HepG2 (cell line): Measurements from ENCODE around the gene ARHGEF26. TPM values are rescaled to one million over a fixed set of nuclear protein-coding genes. Genes with fewer than 3 reads are reported as not detected.

Source experiments
- ATAC-seq: fragments of 200-7000 bp; cut with Tn5 transposase; 3 replicates; pipeline ENCODE4 v1.9.1; 2020; ENCODE audit warnings: mild to moderate bottlenecking, moderate library complexity
- BruUV-seq: library from RNA; stranded (reverse); fragments of 400-500 nt; replicated peaks from 2 replicates; lab custom pipeline; 2021; lab: Mats Ljungman, UMichigan
- CTCF ChIA-PET: fragments of 300-600 bp; formaldehyde crosslinking; extraction: SDS; loops from one replicate; lab custom pipeline; 2021; ENCODE audit warnings: low total read pairs, inconsistent platforms, low intra/inter-chr PET ratio; lab: Yijun Ruan, JAX
- POLR2A ChIA-PET: fragments of 350-600 bp; sonication (Branson Sonifier 250); formaldehyde crosslinking; loops from one replicate; lab custom pipeline; 2020; ENCODE audit warnings: antibody characterized with exemption, inconsistent platforms; lab: Yijun Ruan, JAX
- DNase-seq: peaks from one replicate; pipeline ENCODE4 v3.0.0-alpha.2; 2015; ENCODE audit warnings: low spot score
- FAIRE-seq: peaks from 3 replicates; lab custom pipeline; 2011; peaks lifted over from hg19 to GRCh38; lab: Jason Lieb, UNC
- H2AFZ ChIP-seq: one replicate; pipeline ENCODE4 v1.6.1; 2011; ENCODE audit warnings: low read length, inconsistent platforms
- H3K27ac ChIP-seq: fragments of 300-600 bp; 3 replicates; pipeline ENCODE4 v1.8.0; 2011; ENCODE audit warnings: mixed run types, mild to moderate bottlenecking, mixed read lengths, low read length, inconsistent platforms; ENCODE audit not compliant: insufficient read depth; ENCODE audit errors: extremely low read length
- H3K27me3 ChIP-seq, 2 experiments: fragments of 200-600 bp in 1 of 2; 2 replicates in 1 of 2; 3 replicates in 1 of 2; pipeline versions ENCODE4 v1.6.0 to v1.8.0; 2011; ENCODE audit warnings: low read length in 2 of 2, mild to moderate bottlenecking in 2 of 2, moderate library complexity in 2 of 2, inconsistent platforms in 1 of 2; ENCODE audit not compliant: insufficient read depth in 2 of 2, control insufficient read depth in 1 of 2
- H3K36me3 ChIP-seq, 2 experiments: fragments of 200-600 bp in 1 of 2; replicated peaks in 1 of 2; 2 replicates in 1 of 2; 3 replicates in 1 of 2; pipeline versions ENCODE4 v1.5.1 to v1.8.0; 2011; ENCODE audit warnings: low read length in 2 of 2, inconsistent platforms in 1 of 2; ENCODE audit not compliant: insufficient read depth in 2 of 2, control insufficient read depth in 1 of 2
- H3K4me1 ChIP-seq: 2 replicates; pipeline ENCODE4 v1.5.1; 2012; ENCODE audit warnings: low read length, inconsistent platforms; ENCODE audit not compliant: insufficient read depth
- H3K4me2 ChIP-seq: 2 replicates; pipeline ENCODE4 v1.6.0; 2011; ENCODE audit warnings: low read depth, low read length, inconsistent platforms
- H3K4me3 ChIP-seq, 3 experiments: fragments of 200-600 bp in 1 of 3; sonication (generic), shearing (Covaris generic) in 1 of 3; replicated peaks in 1 of 3; 2 replicates each; pipeline ENCODE4 v1.5.1; 2011 to 2016; ENCODE audit warnings: low read length in 3 of 3, inconsistent platforms in 2 of 3, low read depth in 2 of 3, mild to moderate bottlenecking in 2 of 3, control low read depth in 1 of 3, mixed read lengths in 1 of 3; ENCODE audit not compliant: insufficient read depth in 1 of 3
- H3K79me2 ChIP-seq: one replicate; pipeline ENCODE4 v1.6.1; 2011; ENCODE audit warnings: low read length, inconsistent platforms; ENCODE audit not compliant: insufficient read depth
- H3K9ac ChIP-seq: 2 replicates; pipeline ENCODE4 v1.6.0; 2011; ENCODE audit warnings: mild to moderate bottlenecking, low read depth, low read length, inconsistent platforms; ENCODE audit not compliant: insufficient read depth
- H3K9me3 ChIP-seq: 2 replicates; pipeline ENCODE4 v1.5.1; 2012; ENCODE audit warnings: mild to moderate bottlenecking, low read length
- H4K20me1 ChIP-seq: 2 replicates; pipeline ENCODE4 v1.6.0; 2011; ENCODE audit warnings: inconsistent platforms, mild to moderate bottlenecking, low read length, moderate library complexity; ENCODE audit not compliant: insufficient read depth
- PAF1 ChIP-seq: IDR thresholded peaks from 2 replicates; pipeline ENCODE4 v1.6.1; 2016; ENCODE audit warnings: missing genetic modification reagents, missing compliant biosample characterization
- PRMT3 ChIP-seq: sonication (generic); formaldehyde crosslinking; IDR thresholded peaks from 2 replicates; pipeline ENCODE4 v1.8.1; 2022; ENCODE audit warnings: low read depth, mild to moderate bottlenecking, moderate library complexity, missing genetic modification reagents, borderline replicate concordance
- ZFP82 ChIP-seq: sonication (generic); formaldehyde crosslinking; IDR thresholded peaks from 2 replicates; pipeline ENCODE4 v1.5.1; 2020; ENCODE audit warnings: mild to moderate bottlenecking, missing genetic modification reagents, borderline replicate concordance
- ZNF460 ChIP-seq: sonication (generic); formaldehyde crosslinking; IDR thresholded peaks from 2 replicates; pipeline ENCODE4 v1.5.1; 2020; ENCODE audit warnings: missing genetic modification reagents, mild to moderate bottlenecking, borderline replicate concordance
- ZNF766 ChIP-seq: sonication (generic); formaldehyde crosslinking; IDR thresholded peaks from 2 replicates; pipeline ENCODE4 v1.5.0; 2020; ENCODE audit warnings: missing genetic modification reagents, borderline replicate concordance
- ZSCAN21 ChIP-seq: sonication (generic); formaldehyde crosslinking; IDR thresholded peaks from 2 replicates; pipeline ENCODE4 v1.8.0; 2022; ENCODE audit warnings: mild to moderate bottlenecking, missing genetic modification reagents, moderate library complexity, borderline replicate concordance
- WGBS: methylation state at CpG from one replicate; pipeline ENCODE4 v1.1.6; 2017; ENCODE audit warnings: low lambda C conversion rate; 5-methylcytosine and 5-hydroxymethylcytosine counted together
- in situ Hi-C: cut with HindIII; loops from 2 replicates; pipeline ENCODE4 v1.10.0; 2017; ENCODE audit warnings: low pct_unique_long_range_greater_than_20kb; ENCODE audit not compliant: extremely low pct_ligation_motif_present
- intact Hi-C: fragments of 100-400 bp; cut with micrococcal nuclease; formaldehyde crosslinking; loops from one replicate; pipeline ENCODE4 v1.10.0; 2022; ENCODE audit not compliant: unreplicated experiment
- polyA plus RNA-seq, 8 experiments: library from polyadenylated mRNA; depleted of rRNA in 3 of 8; stranded (reverse) in 7 of 8; unstranded in 1 of 8; fragments of >200 nt; fragmentation: Illumina TruSeq in 4 of 8; extraction: Trizol in 4 of 8; gene quantifications; 2 replicates each; pipeline versions ENCODE4 v1.2.1 to v1.2.3, GENCODE V29; 2011 to 2016; ENCODE audit warnings: low read depth in 4 of 8, missing spikeins in 1 of 8, mixed read lengths in 1 of 8; ENCODE audit not compliant: insufficient read depth in 1 of 8
- total RNA-seq, 5 experiments: library from RNA; depleted of rRNA; stranded (reverse); fragments of >200 nt; fragmentation: Illumina TruSeq; extraction: Trizol; gene quantifications; 2 replicates each; pipeline ENCODE4 v1.2.3, GENCODE V29; 2016; ENCODE audit warnings: low read depth in 1 of 5
- TF ChIP-seq, protein P1 (sequence below): sonication (generic); formaldehyde crosslinking; IDR thresholded peaks from 2 replicates; pipeline ENCODE4 v1.9.0; 2021; ENCODE audit warnings: mild to moderate bottlenecking, missing genetic modification reagents

Gene ARHGEF26
- total and polyA plus RNA-seq, 2 of the 13 experiments (the other 11 are each of a cell fraction or from before 2014, with no cell fraction given) = 0.74 to 6.1 TPM

DNA sequence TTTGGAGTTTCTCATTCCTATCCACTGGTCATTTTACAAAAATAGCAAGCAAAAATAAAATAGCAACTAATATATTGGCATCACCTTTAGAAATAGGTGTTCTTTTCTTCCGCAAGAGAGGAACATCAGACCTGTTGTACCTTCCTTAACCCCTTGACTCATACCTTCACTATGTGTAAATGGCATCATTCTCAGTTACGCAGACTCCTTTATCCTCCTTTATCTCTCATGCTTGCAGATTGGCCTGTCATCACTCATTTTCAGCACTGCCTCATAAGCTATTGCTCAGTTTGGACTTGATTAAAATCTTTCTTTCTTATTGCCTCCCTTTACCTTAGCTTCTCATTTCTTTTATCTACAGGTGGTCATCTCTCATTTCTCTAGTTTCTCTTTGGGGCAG lies 21.4 kb downstream of the ARHGEF26 start:
- BruUV-seq = no TSS peak
- ChIA-PET CTCF (no interaction called here), POLR2A (no interaction called here)
- TF ChIP-seq PRMT3 (CRISPR knock-in tag) (no peak), ZNF460 (CRISPR knock-in tag) (no peak), PAF1 (CRISPR knock-in tag) (no peak), ZFP82 (no peak), ZNF766 (CRISPR knock-in tag) (no peak), ZSCAN21 (CRISPR knock-in tag) (no peak)
- TF ChIP-seq, protein P1, sequence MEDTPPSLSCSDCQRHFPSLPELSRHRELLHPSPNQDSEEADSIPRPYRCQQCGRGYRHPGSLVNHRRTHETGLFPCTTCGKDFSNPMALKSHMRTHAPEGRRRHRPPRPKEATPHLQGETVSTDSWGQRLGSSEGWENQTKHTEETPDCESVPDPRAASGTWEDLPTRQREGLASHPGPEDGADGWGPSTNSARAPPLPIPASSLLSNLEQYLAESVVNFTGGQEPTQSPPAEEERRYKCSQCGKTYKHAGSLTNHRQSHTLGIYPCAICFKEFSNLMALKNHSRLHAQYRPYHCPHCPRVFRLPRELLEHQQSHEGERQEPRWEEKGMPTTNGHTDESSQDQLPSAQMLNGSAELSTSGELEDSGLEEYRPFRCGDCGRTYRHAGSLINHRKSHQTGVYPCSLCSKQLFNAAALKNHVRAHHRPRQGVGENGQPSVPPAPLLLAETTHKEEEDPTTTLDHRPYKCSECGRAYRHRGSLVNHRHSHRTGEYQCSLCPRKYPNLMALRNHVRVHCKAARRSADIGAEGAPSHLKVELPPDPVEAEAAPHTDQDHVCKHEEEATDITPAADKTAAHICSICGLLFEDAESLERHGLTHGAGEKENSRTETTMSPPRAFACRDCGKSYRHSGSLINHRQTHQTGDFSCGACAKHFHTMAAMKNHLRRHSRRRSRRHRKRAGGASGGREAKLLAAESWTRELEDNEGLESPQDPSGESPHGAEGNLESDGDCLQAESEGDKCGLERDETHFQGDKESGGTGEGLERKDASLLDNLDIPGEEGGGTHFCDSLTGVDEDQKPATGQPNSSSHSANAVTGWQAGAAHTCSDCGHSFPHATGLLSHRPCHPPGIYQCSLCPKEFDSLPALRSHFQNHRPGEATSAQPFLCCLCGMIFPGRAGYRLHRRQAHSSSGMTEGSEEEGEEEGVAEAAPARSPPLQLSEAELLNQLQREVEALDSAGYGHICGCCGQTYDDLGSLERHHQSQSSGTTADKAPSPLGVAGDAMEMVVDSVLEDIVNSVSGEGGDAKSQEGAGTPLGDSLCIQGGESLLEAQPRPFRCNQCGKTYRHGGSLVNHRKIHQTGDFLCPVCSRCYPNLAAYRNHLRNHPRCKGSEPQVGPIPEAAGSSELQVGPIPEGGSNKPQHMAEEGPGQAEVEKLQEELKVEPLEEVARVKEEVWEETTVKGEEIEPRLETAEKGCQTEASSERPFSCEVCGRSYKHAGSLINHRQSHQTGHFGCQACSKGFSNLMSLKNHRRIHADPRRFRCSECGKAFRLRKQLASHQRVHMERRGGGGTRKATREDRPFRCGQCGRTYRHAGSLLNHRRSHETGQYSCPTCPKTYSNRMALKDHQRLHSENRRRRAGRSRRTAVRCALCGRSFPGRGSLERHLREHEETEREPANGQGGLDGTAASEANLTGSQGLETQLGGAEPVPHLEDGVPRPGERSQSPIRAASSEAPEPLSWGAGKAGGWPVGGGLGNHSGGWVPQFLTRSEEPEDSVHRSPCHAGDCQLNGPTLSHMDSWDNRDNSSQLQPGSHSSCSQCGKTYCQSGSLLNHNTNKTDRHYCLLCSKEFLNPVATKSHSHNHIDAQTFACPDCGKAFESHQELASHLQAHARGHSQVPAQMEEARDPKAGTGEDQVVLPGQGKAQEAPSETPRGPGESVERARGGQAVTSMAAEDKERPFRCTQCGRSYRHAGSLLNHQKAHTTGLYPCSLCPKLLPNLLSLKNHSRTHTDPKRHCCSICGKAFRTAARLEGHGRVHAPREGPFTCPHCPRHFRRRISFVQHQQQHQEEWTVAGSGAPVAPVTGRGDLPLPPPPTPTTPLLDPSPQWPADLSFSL (CRISPR knock-in tag) = no peak
- no peaks in the 10 kb centered on the region for H4K20me1 ChIP-seq
- in situ Hi-C loops = no loop called here
- no peak overlapping the region for H2AFZ ChIP-seq
- H3K4me3 ChIP-seq = no peak overlapping the region
- peaks cover 15% of the 10 kb centered on the region for H3K4me1 ChIP-seq
- no peak overlapping the region for H3K27ac ChIP-seq
- WGBS = 95% methylated on average over 2 of the region's 2 CpGs
- 0 out of 5 replicates have a peak, but pooled peaks cover 0 to 4% of the 10 kb centered on the region in 2 experiments for H3K27me3 ChIP-seq
- no peaks in the 10 kb centered on the region for H3K36me3 ChIP-seq
- FAIRE-seq (no peak), DNase-seq (no peak), ATAC-seq (no peak)
- H3K4me2 ChIP-seq = no peak overlapping the region
- no peaks in the 10 kb centered on the region for H3K9me3 ChIP-seq
- no peaks in the 10 kb centered on the region for H3K79me2 ChIP-seq
- intact Hi-C loops = no loop called here
- H3K9ac ChIP-seq = no peak overlapping the region
